ENCODE measurements around the gene CCL28. TPM values are rescaled to one million over a fixed set of nuclear protein-coding genes. Genes with fewer than 3 reads are reported as not detected.

The CCL28 gene
- total and polyA plus RNA-seq, 10 of the 15 experiments (the other 5 are each of a cell fraction or from before 2014, with no cell fraction given), result 1.5 to 7.5 (median 4.4) TPM

DNA sequence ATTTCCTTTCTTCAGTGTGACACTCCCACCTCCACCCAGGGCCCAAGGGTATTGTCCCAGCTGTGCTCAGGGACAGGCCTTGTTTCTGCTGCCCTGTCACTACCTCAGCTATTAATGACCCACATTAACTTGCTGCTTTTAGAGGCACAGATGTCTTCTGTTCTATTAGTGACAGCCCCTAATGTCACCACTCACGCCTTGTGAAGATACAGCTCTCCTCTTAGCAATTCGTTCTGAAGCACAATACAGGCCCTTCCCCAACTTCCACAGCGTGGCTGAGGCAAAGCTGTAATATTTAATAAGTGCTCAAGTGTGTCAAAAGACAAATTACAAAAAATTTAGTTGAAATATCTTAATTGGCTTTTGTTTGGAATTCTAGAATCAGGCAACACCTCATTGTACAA is 54.3 kb downstream of the CCL28 start:
- peaks cover 5% of the 10 kb centered on the region; the same call in 2 of the 3 replicates for H3K9me3 ChIP-seq (replicated peaks; ENCODE audit: control insufficient read depth, insufficient read depth, low read length)
- ChIA-PET SMC1A (ENCODE audit: uncharacterized antibody, unreplicated experiment) (no interaction called here), RAD21 (ENCODE audit: unreplicated experiment) (no interaction called here), CTCF (interaction anchor here (1.2 kb wide), 1 partner anchor 30 kb away, joined by 3 read pairs; no protein-coding TSS in a partner anchor), POLR2A (no interaction called here)
- H3K36me3 ChIP-seq (ENCODE audit: control insufficient read depth in 2 of 2, insufficient read depth in 2 of 2, low read length in 1 of 2), result no peaks in the 10 kb centered on the region
- in situ Hi-C loops (cut with MboI), result no loop called here
- H3K4me1 ChIP-seq (ENCODE audit: control insufficient read depth, insufficient read depth, low read length), result no peaks in the 10 kb centered on the region
- no peaks in the 10 kb centered on the region for H3K79me2 ChIP-seq (ENCODE audit: control insufficient read depth, insufficient read depth, low read length)
- H2AFZ ChIP-seq (ENCODE audit: control insufficient read depth, low read depth, low read length), result no peak overlapping the region
- no peaks in the 10 kb centered on the region for H4K20me1 ChIP-seq (ENCODE audit: control insufficient read depth, insufficient read depth)
- no TSS peak for BruUV-seq (replicated peaks)
- FAIRE-seq (no peak), DNase-seq (ENCODE audit: low read depth, low spot score) (no peak), ATAC-seq (no peak)
- intact Hi-C loops (cut with micrococcal nuclease; ENCODE audit: unreplicated experiment), result no loop called here
- H3K4me2 ChIP-seq (ENCODE audit: control insufficient read depth, insufficient read depth), result no peak overlapping the region
- H3K27ac ChIP-seq (ENCODE audit: control insufficient read depth, insufficient read depth), result no peak overlapping the region
- 17% methylated on average over 3 of the region's 3 CpGs for WGBS (ENCODE audit: insufficient coverage, insufficient replicate concordance, low lambda C conversion rate, missing lambda C conversion rate)
- no peak overlapping the region for H3K4me3 ChIP-seq
- TF ChIP-seq NR2F1 (conservative IDR thresholded peaks at IDR 0.05) (no peak), JUND (IDR thresholded peaks at IDR 0.05; ENCODE audit: low read depth, low read length) (no peak), STAT1 (conservative IDR thresholded peaks at IDR 0.05) (no peak), POLR2AphosphoS2 (IDR thresholded peaks at IDR 0.05; ENCODE audit: low read depth, low read length) (no peak), ZNF217 (IDR thresholded peaks at IDR 0.05) (no peak)
- TF ChIP-seq, protein P1, sequence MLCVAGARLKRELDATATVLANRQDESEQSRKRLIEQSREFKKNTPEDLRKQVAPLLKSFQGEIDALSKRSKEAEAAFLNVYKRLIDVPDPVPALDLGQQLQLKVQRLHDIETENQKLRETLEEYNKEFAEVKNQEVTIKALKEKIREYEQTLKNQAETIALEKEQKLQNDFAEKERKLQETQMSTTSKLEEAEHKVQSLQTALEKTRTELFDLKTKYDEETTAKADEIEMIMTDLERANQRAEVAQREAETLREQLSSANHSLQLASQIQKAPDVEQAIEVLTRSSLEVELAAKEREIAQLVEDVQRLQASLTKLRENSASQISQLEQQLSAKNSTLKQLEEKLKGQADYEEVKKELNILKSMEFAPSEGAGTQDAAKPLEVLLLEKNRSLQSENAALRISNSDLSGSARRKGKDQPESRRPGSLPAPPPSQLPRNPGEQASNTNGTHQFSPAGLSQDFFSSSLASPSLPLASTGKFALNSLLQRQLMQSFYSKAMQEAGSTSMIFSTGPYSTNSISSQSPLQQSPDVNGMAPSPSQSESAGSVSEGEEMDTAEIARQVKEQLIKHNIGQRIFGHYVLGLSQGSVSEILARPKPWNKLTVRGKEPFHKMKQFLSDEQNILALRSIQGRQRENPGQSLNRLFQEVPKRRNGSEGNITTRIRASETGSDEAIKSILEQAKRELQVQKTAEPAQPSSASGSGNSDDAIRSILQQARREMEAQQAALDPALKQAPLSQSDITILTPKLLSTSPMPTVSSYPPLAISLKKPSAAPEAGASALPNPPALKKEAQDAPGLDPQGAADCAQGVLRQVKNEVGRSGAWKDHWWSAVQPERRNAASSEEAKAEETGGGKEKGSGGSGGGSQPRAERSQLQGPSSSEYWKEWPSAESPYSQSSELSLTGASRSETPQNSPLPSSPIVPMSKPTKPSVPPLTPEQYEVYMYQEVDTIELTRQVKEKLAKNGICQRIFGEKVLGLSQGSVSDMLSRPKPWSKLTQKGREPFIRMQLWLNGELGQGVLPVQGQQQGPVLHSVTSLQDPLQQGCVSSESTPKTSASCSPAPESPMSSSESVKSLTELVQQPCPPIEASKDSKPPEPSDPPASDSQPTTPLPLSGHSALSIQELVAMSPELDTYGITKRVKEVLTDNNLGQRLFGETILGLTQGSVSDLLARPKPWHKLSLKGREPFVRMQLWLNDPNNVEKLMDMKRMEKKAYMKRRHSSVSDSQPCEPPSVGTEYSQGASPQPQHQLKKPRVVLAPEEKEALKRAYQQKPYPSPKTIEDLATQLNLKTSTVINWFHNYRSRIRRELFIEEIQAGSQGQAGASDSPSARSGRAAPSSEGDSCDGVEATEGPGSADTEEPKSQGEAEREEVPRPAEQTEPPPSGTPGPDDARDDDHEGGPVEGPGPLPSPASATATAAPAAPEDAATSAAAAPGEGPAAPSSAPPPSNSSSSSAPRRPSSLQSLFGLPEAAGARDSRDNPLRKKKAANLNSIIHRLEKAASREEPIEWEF (IDR thresholded peaks at IDR 0.05; ENCODE audit: insufficient replicate concordance, low read depth, low read length), result no peak
- TF ChIP-seq, protein P2, sequence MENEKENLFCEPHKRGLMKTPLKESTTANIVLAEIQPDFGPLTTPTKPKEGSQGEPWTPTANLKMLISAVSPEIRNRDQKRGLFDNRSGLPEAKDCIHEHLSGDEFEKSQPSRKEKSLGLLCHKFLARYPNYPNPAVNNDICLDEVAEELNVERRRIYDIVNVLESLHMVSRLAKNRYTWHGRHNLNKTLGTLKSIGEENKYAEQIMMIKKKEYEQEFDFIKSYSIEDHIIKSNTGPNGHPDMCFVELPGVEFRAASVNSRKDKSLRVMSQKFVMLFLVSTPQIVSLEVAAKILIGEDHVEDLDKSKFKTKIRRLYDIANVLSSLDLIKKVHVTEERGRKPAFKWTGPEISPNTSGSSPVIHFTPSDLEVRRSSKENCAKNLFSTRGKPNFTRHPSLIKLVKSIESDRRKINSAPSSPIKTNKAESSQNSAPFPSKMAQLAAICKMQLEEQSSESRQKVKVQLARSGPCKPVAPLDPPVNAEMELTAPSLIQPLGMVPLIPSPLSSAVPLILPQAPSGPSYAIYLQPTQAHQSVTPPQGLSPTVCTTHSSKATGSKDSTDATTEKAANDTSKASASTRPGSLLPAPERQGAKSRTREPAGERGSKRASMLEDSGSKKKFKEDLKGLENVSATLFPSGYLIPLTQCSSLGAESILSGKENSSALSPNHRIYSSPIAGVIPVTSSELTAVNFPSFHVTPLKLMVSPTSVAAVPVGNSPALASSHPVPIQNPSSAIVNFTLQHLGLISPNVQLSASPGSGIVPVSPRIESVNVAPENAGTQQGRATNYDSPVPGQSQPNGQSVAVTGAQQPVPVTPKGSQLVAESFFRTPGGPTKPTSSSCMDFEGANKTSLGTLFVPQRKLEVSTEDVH (IDR thresholded peaks at IDR 0.05; ENCODE audit: low read depth, partially characterized antibody), result no peak
- TF ChIP-seq, protein P3, sequence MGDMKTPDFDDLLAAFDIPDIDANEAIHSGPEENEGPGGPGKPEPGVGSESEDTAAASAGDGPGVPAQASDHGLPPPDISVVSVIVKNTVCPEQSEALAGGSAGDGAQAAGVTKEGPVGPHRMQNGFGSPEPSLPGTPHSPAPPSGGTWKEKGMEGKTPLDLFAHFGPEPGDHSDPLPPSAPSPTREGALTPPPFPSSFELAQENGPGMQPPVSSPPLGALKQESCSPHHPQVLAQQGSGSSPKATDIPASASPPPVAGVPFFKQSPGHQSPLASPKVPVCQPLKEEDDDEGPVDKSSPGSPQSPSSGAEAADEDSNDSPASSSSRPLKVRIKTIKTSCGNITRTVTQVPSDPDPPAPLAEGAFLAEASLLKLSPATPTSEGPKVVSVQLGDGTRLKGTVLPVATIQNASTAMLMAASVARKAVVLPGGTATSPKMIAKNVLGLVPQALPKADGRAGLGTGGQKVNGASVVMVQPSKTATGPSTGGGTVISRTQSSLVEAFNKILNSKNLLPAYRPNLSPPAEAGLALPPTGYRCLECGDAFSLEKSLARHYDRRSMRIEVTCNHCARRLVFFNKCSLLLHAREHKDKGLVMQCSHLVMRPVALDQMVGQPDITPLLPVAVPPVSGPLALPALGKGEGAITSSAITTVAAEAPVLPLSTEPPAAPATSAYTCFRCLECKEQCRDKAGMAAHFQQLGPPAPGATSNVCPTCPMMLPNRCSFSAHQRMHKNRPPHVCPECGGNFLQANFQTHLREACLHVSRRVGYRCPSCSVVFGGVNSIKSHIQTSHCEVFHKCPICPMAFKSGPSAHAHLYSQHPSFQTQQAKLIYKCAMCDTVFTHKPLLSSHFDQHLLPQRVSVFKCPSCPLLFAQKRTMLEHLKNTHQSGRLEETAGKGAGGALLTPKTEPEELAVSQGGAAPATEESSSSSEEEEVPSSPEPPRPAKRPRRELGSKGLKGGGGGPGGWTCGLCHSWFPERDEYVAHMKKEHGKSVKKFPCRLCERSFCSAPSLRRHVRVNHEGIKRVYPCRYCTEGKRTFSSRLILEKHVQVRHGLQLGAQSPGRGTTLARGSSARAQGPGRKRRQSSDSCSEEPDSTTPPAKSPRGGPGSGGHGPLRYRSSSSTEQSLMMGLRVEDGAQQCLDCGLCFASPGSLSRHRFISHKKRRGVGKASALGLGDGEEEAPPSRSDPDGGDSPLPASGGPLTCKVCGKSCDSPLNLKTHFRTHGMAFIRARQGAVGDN (IDR thresholded peaks at IDR 0.05), result no peak
- no peak overlapping the region for H3K9ac ChIP-seq (ENCODE audit: control insufficient read depth, insufficient read depth, low read length)
- H3K27me3 ChIP-seq (replicated peaks in 1 of 2; ENCODE audit: control insufficient read depth in 2 of 2, insufficient read depth in 2 of 2, low read length in 1 of 2), result no peaks in the 10 kb centered on the region
